Naive thymus-derived CD4-positive, alpha-beta T cell (primary cell): Measurements from ENCODE around the gene NACC2. TPM values are rescaled to one million over a fixed set of nuclear protein-coding genes. Genes with fewer than 3 reads are reported as not detected.

Experiments
- ATAC-seq: fragments of 150-1000 bp; cut with Tn5 transposase; 2 replicates; pipeline ENCODE4 v1.10.0; 2021; ENCODE audit warnings: mild to moderate bottlenecking, moderate library complexity
- CTCF ChIA-PET: fragments of 350-600 bp; sonication (Branson Sonifier 250); formaldehyde crosslinking; loops from one replicate; lab custom pipeline; 2021; ENCODE audit warnings: antibody characterized with exemption; lab: Charles Lee
- POLR2A ChIA-PET: fragments of 350-600 bp; sonication (Branson Sonifier 250); formaldehyde crosslinking; loops from one replicate; lab custom pipeline; 2021; ENCODE audit warnings: antibody characterized with exemption, inconsistent platforms; lab: Charles Lee
- DNase-seq, 9 donors: peaks; one replicate each; pipeline versions ENCODE4 v3.0.0 to v3.0.0-alpha.2; 2020 to 2022; ENCODE audit warnings: mixed read lengths in 1 of 9
- H3K27ac ChIP-seq: one replicate; pipeline ENCODE4 v1.7.0; 2013; ENCODE audit warnings: mild to moderate bottlenecking, low read depth, low read length, moderate library complexity
- H3K27me3 ChIP-seq, 2 donors: one replicate each; pipeline ENCODE4 v1.7.0; 2013; ENCODE audit warnings: low read length in 2 of 2, mild to moderate bottlenecking in 2 of 2, moderate library complexity in 2 of 2; ENCODE audit not compliant: control insufficient read depth in 2 of 2, insufficient read depth in 2 of 2
- H3K36me3 ChIP-seq, 3 experiments: 1 replicate in 2 of 3; 2 replicates in 1 of 3; pipeline ENCODE4 v1.7.0; 2013; ENCODE audit warnings: low read length in 3 of 3, mild to moderate bottlenecking in 3 of 3, moderate library complexity in 1 of 3; ENCODE audit not compliant: insufficient read depth in 3 of 3, control insufficient read depth in 2 of 3
- H3K4me1 ChIP-seq, 2 donors: one replicate each; pipeline ENCODE4 v1.7.0; 2013; ENCODE audit warnings: low read length in 2 of 2, mild to moderate bottlenecking in 2 of 2, moderate library complexity in 1 of 2; ENCODE audit not compliant: control insufficient read depth in 2 of 2, insufficient read depth in 2 of 2
- H3K4me3 ChIP-seq: 2 replicates; pipeline ENCODE4 v1.7.0; 2013; ENCODE audit warnings: mild to moderate bottlenecking, low read length
- H3K9me3 ChIP-seq, 3 experiments: 1 replicate in 2 of 3; 2 replicates in 1 of 3; pipeline ENCODE4 v1.7.0; 2013; ENCODE audit warnings: low read length in 3 of 3; ENCODE audit not compliant: control insufficient read depth in 2 of 3
- H3K27ac Mint-ChIP-seq, 9 donors: one replicate each; pipeline ENCODE4 v1.8.0; 2020 to 2022; ENCODE audit warnings: mixed read lengths in 9 of 9, mild to moderate bottlenecking in 8 of 9, moderate library complexity in 5 of 9, inconsistent platforms in 2 of 9
- H3K27me3 Mint-ChIP-seq, 5 donors: one replicate each; pipeline ENCODE4 v1.8.0; 2021 to 2022; ENCODE audit warnings: mixed read lengths in 5 of 5, mild to moderate bottlenecking in 1 of 5
- H3K36me3 Mint-ChIP-seq, 5 donors: one replicate each; pipeline ENCODE4 v1.8.0; 2020 to 2022; ENCODE audit warnings: mixed read lengths in 5 of 5, mild to moderate bottlenecking in 3 of 5, inconsistent platforms in 1 of 5
- H3K4me1 Mint-ChIP-seq, 7 donors: one replicate each; pipeline ENCODE4 v1.8.0; 2020 to 2022; ENCODE audit warnings: mixed read lengths in 7 of 7, mild to moderate bottlenecking in 3 of 7, inconsistent platforms in 1 of 7
- H3K4me3 Mint-ChIP-seq, 10 donors: one replicate each; pipeline ENCODE4 v1.8.0; 2020 to 2022; ENCODE audit warnings: mild to moderate bottlenecking in 10 of 10, mixed read lengths in 10 of 10, moderate library complexity in 6 of 10, inconsistent platforms in 2 of 10
- H3K9me3 Mint-ChIP-seq, 11 donors: one replicate each; pipeline ENCODE4 v1.8.0; 2020 to 2022; ENCODE audit warnings: mixed read lengths in 11 of 11, mild to moderate bottlenecking in 4 of 11, inconsistent platforms in 1 of 11, moderate library complexity in 1 of 11
- intact Hi-C, 2 donors: fragments of 100-400 bp; cut with micrococcal nuclease; formaldehyde crosslinking; loops; one replicate each; pipeline ENCODE4 v1.15.1; 2023
- polyA plus RNA-seq, 2 donors: library from polyadenylated mRNA; unstranded; fragments of 300-500 nt; fragmentation: Illumina TruSeq; gene quantifications; one replicate each; pipeline ENCODE4 v1.2.3, GENCODE V29; 2021
- total RNA-seq, 6 experiments: library from RNA in 5 of 6; stranded (reverse) in 5 of 6; gene quantifications; 1 replicate in 5 of 6; 2 replicates in 1 of 6; pipeline ENCODE4 v1.2.3 and lab custom pipeline; 2021 to 2026

Gene NACC2
- total and polyA plus RNA-seq, 7 experiments from 2014 or later: 0.92 to 17.7 (median 7.5) TPM

DNA sequence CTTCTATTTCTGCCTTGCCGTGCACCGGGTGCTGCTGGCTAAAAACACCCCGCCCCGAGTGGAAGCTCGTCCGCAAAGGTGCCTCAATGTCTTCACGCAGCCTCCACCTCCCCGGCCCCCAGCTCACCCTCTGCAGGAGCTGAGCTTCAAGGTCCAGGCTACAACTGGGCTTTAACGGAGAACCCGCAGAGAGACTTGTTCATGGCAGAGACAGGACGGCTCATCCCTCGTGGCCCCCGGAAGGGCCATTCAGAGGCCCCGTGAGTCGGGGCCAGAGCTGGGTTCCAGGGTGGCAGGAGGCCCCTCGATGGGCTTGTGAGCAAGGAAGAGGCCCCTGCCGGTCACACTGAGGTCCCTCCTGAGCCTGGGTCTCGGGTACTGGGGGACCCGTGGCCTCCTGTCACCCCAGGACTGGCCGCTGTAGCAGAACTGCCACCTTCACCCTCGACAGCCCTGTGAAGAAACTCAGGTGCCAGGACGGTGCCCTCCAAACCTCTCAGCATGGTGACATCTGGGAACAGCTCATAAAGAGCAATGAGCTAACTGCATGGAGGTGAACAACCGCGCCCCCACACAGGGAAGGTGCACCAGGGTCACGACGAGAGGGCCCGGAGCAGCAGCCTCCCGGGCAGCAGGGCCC is 75.9 kb downstream of the NACC2 start:
- ATAC-seq (no peak), DNase-seq (no peak)
- intact Hi-C loops: no loop called here
- no peaks in the 10 kb centered on the region for H3K36me3 ChIP-seq
- H3K4me1 Mint-ChIP-seq: peaks cover 0 to 16% (median 4%) of the 10 kb centered on the region in 7 donors
- no peaks in the 10 kb centered on the region for H3K9me3 Mint-ChIP-seq
- no peak overlapping the region for H3K27ac Mint-ChIP-seq
- H3K27me3 Mint-ChIP-seq: no peaks in the 10 kb centered on the region
- H3K27ac ChIP-seq: no peak overlapping the region
- peaks cover 0 to 20% (median 0%) of the 10 kb centered on the region in 5 donors for H3K36me3 Mint-ChIP-seq
- H3K4me3 ChIP-seq: no peak overlapping the region
- CTCF ChIA-PET: no interaction called here
- H3K4me1 ChIP-seq: no peaks in the 10 kb centered on the region
- H3K4me3 Mint-ChIP-seq: no peak overlapping the region
- no peaks in the 10 kb centered on the region for H3K9me3 ChIP-seq
- POLR2A ChIA-PET: no interaction called here
- H3K27me3 ChIP-seq: no peaks in the 10 kb centered on the region

DNA sequence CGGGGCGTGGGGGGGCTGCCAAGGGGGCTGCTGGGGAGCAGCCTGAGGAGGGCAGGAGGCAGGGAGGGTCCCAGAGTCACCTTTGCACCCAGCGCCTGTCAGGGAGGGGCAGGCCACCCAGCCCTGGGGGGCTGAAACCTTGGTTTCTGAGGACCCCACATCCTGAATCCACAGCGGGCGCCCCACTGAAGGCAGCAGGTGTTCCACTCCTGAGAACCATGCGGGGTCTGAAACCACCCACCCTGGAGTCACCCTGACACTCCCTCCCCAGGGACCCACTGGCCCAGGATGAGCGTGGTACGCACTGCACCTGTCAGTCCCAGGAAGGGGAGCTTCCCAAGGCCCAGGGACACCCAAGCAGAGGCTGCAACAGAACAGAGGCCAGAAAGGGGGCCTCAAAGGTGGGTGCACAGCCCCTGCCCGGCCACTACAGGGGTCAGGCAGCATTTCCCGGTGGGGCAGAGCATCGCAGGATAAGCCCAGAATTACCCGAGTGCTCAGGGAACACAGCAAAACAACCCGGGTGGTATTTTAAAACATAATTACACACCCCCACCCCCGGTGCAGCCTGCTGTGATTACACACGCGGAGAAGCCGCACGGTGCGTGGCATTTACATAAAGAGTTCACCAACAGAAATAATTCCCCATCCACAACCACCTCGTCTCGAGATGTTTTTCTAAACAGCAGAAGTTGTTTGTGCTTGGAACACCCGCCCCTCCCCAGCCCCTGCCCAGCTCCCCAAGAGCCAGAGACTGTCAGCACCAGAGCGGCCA is 76.6 kb downstream of the NACC2 start:
- Mint-ChIP-seq H3K27me3 (no peaks in the 10 kb centered on the region), H3K27ac (no peak overlapping the region), H3K9me3 (no peaks in the 10 kb centered on the region), H3K4me3 (no peak overlapping the region), H3K36me3 (peaks cover 0 to 14% (median 0%) of the 10 kb centered on the region in 5 donors), H3K4me1 (peaks cover 0 to 12% (median 4%) of the 10 kb centered on the region in 7 donors)
- H3K4me3 ChIP-seq: no peak overlapping the region
- POLR2A ChIA-PET: no interaction called here
- no peaks in the 10 kb centered on the region for H3K36me3 ChIP-seq
- no peaks in the 10 kb centered on the region for H3K9me3 ChIP-seq
- intact Hi-C loops: no loop called here
- H3K27me3 ChIP-seq: no peaks in the 10 kb centered on the region
- DNase-seq (no peak), ATAC-seq (no peak)
- no peak overlapping the region for H3K27ac ChIP-seq
- CTCF ChIA-PET: no interaction called here
- no peaks in the 10 kb centered on the region for H3K4me1 ChIP-seq

DNA sequence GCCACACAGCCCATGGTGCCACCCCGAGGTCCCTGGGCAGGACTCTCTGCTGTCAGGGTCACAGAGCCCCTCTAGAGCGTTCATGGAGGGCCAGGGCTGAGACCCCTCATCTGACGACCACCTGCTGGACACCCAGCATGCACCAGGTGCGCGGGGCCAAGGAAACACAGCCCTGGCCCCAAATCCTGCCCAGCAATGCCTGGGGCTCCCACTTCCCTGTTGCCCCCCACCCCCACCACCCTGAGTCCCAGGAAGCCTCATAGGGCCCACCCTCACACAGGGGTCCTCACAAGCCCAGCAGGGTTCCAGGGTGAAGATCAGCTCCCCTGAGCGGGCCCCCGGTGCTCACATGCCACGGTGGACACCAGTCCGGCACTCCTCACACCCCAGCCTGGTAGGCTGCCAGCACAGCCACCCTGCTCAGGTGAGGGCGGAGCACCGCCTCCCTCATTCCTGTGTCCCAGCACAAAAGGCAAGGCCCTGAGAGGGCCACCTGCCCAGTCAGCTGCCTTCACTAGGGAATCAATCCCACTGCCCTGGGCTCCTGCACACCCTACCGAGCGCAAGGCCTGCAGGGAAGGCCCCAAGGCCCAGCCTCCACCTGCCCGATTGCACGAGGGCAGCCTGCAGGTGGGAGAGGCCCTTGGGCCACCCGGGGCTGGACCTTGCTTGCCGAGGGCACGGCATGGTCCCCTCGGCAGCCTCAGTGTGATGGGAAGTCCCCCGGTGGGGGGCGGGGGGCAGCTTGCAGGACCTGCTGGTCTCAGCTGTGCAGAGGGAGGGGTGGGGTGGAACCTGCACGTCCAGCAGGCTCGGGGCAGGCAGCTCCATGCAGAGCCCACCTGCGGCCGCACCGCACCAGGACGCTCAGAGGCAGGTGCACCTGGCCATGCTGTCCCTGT is 77.5 kb downstream of the NACC2 start:
- ChIA-PET CTCF (no interaction called here), POLR2A (no interaction called here)
- Mint-ChIP-seq H3K4me1 (peaks cover 0 to 12% (median 4%) of the 10 kb centered on the region in 7 donors), H3K27me3 (no peaks in the 10 kb centered on the region), H3K4me3 (no peak overlapping the region), H3K27ac (no peak overlapping the region), H3K36me3 (peaks cover 0 to 10% (median 0%) of the 10 kb centered on the region in 5 donors), H3K9me3 (no peaks in the 10 kb centered on the region)
- Histone ChIP-seq H3K27me3 (no peaks in the 10 kb centered on the region), H3K4me1 (no peaks in the 10 kb centered on the region), H3K9me3 (no peaks in the 10 kb centered on the region), H3K27ac (no peak overlapping the region), H3K4me3 (no peak overlapping the region), H3K36me3 (peaks cover 0 to 2% (median 0%) of the 10 kb centered on the region in 3 experiments)
- intact Hi-C loops: no loop called here
- DNase-seq (no peak), ATAC-seq (no peak)

DNA sequence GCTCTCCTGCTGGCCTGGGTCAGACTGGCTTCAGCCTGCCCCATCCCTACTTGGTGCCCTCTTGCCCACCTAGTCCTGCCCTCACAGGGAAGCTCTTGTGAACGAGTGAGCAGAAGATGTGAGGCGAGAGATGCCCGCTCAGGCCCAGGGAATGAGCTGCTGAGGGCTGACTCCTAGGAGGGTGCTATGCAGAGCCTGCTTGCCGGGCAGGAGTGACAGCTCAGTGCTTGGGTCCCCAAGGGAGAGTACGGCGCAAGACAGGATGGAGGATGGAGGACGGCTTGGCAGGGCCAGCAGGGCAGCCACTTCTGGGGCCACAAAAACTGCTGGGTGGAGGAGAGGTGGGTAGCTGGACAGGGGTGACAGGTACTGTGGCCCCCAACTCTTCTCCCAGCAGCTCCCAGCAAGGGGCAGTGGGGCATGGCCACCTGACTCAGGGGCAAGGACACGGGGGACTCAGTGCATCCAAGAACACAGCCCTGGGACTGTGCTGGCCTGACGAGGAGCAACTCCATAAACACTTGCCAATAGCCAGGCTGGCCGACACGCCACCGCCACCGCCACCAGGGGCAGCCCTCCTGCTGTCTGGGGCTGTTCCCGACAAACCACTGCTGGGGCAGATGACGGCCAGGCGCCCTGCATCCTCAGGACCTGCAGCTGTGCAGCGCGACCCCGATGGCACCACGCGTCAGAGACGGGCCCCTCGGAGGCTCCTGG is 78.4 kb downstream of the NACC2 start:
- DNase-seq: no peak
- ChIA-PET POLR2A (no interaction called here), CTCF (no interaction called here)
- H3K4me3 Mint-ChIP-seq: no peak overlapping the region
- intact Hi-C loops: no loop called here
- ATAC-seq: no peak
- H3K9me3 Mint-ChIP-seq: no peaks in the 10 kb centered on the region
- no peaks in the 10 kb centered on the region for H3K27me3 Mint-ChIP-seq
- H3K27ac Mint-ChIP-seq: no peak overlapping the region
- H3K4me3 ChIP-seq: no peak overlapping the region
- no peaks in the 10 kb centered on the region for H3K9me3 ChIP-seq
- H3K36me3 Mint-ChIP-seq: peaks cover 0 to 9% (median 0%) of the 10 kb centered on the region in 5 donors
- H3K4me1 ChIP-seq: no peaks in the 10 kb centered on the region
- peaks cover 0 to 12% (median 3%) of the 10 kb centered on the region in 7 donors for H3K4me1 Mint-ChIP-seq
- H3K27ac ChIP-seq: no peak overlapping the region
- H3K27me3 ChIP-seq: no peaks in the 10 kb centered on the region
- peaks cover 0 to 8% (median 0%) of the 10 kb centered on the region in 3 experiments for H3K36me3 ChIP-seq

DNA sequence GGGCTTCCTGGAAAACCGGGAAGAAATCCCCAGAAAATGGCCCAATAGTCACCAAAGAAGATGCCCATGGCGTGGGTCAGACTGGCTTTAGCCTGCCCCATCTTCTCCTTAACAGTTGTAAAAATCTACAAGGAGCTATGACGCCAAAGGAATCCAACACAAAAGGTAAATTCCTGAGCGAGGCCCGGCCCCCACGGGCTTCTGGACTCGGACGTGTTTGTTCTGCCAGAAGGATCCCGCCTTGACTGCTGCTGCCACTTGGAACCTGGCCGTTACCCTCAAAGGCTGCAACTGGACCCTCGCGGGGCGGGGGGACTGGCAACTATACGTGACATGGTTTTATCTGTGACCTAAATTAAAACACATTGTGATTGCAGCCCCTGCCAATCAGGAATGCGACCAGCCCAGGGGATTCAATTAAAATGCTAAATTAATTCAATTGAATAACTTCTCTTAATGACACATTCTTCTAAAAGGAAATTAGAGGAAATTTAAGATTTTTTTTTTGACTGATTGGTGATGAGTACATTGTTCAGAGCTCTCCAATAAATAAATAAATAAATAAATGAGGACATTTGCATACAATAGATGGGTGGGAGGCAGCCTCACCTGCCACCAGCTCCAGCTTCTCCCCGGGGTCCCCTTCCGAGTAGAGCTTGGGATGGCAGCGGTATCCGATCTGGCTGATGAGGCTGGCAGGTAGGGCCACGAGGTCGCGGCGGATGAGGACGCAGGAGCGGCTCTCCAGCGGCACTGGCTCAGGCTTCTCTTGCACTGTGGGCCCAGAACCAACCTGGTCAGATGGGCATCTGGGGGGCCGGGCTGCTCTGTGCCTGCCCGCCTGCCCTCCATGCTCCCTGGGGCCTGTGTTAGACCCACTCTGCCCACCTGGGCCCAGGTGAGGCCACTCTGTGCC is 79.2 kb downstream of the NACC2 start:
- Mint-ChIP-seq H3K27ac (no peak overlapping the region), H3K4me1 (peaks cover 0 to 11% (median 0%) of the 10 kb centered on the region in 7 donors), H3K9me3 (no peaks in the 10 kb centered on the region), H3K4me3 (no peak overlapping the region), H3K36me3 (peaks cover 0 to 5% (median 0%) of the 10 kb centered on the region in 5 donors), H3K27me3 (no peaks in the 10 kb centered on the region)
- Histone ChIP-seq H3K36me3 (peaks cover 0 to 9% (median 0%) of the 10 kb centered on the region in 3 experiments), H3K9me3 (no peaks in the 10 kb centered on the region), H3K4me1 (no peaks in the 10 kb centered on the region), H3K27me3 (no peaks in the 10 kb centered on the region), H3K4me3 (no peak overlapping the region), H3K27ac (no peak overlapping the region)
- DNase-seq: no peak
- ChIA-PET POLR2A (interaction anchor here (0.7 kb wide), 1 partner anchor 102 kb away, joined by 5 read pairs; no protein-coding TSS in a partner anchor), CTCF (no interaction called here)
- ATAC-seq: no peak
- intact Hi-C loops: no loop called here
